SH-SY5Y (cell line): ENCODE data around the gene TM9SF3.

Source experiments
- GATA2 ChIP-seq: IDR thresholded peaks from 2 replicates; pipeline ENCODE4 v1.6.1; 2011; ENCODE audit warnings: mild to moderate bottlenecking, low read depth, low read length
- GATA3 ChIP-seq: IDR thresholded peaks from 2 replicates; pipeline ENCODE4 v1.6.1; 2011; ENCODE audit warnings: low read depth, mild to moderate bottlenecking, low read length, moderate library complexity

DNA sequence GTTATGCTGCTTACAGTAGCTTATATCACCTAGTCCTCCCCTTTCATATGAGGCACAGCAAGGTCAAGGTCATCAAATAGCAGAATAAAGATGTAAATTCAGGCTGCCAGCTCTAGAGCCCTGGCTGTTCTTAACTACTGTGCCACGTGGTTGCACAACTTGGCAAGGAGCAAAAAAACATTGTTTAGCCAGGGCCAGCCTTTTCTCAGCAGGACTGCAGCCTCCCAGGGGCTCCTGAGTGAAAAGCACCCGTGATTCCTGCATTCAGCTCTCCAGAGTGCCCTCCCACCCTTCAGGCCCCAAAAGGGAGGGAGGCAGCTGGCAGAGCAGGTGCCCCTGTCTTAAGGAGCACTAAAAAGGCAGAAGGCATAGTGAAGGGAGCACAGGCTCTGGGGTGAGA is 31.8 kb upstream of the TM9SF3 start:
- no peak for TF ChIP-seq GATA2
- no peak for TF ChIP-seq GATA3
